PC-3 (cell line): ENCODE results near the gene CHRNA5.
"Not testable (repeated sequence)": the region's sequence is repeated elsewhere in the genome, so short reads cannot be mapped to it uniquely, and the experiment has no call there.

Experiments
- CTCF ChIP-seq: fragments of 300-600 bp; sonication (generic); conservative IDR thresholded peaks from 2 replicates; pipeline ENCODE4 v1.5.1; 2017; ENCODE audit warnings: antibody characterized with exemption, low read depth, mild to moderate bottlenecking, low read length
- EZH2 ChIP-seq: fragments of 300-600 bp; sonication (generic); IDR thresholded peaks from one replicate; pipeline ENCODE4 v1.6.1; 2017; ENCODE audit warnings: antibody characterized with exemption, mild to moderate bottlenecking, low read length; ENCODE audit not compliant: unreplicated experiment

GRCh38 chr15:78539464-78540140 is 25.7 kb upstream of the CHRNA5 start:
- TF ChIP-seq CTCF, EZH2: not testable (repeated sequence)
